HEK293 (cell line): ENCODE results near the gene ZC3H18.

Source experiments
- CTCF ChIA-PET: fragments of 350-600 bp; formaldehyde crosslinking; extraction: SDS; loops from one replicate; lab custom pipeline; 2021; ENCODE audit warnings: antibody characterized with exemption; lab: Yijun Ruan, JAX
- POLR2A ChIA-PET: fragments of 300-600 bp; formaldehyde crosslinking; extraction: SDS; loops from one replicate; lab custom pipeline; 2020; ENCODE audit warnings: antibody characterized with exemption, inconsistent platforms; lab: Yijun Ruan, JAX
- H3K27ac ChIP-seq: fragments of 200-500 bp; sonication (Bioruptor generic); 2 replicates; pipeline ENCODE4 v1.5.1; 2014; ENCODE audit warnings: low read depth, low read length, control low read depth, inconsistent platforms; ENCODE audit errors: extremely low read depth
- H3K36me3 ChIP-seq, 2 experiments: fragments of 200-500 bp in 1 of 2; sonication (Bioruptor generic) in 1 of 2; 1 replicate in 1 of 2; 2 replicates in 1 of 2; pipeline ENCODE4 v1.5.1; 2014 to 2017; ENCODE audit warnings: inconsistent platforms in 2 of 2, low read length in 2 of 2; ENCODE audit not compliant: control insufficient read depth in 2 of 2, insufficient read depth in 1 of 2
- H3K4me1 ChIP-seq: fragments of 200-500 bp; sonication (Bioruptor generic); 2 replicates; pipeline ENCODE4 v1.5.1; 2014; ENCODE audit warnings: mild to moderate bottlenecking, low read length, inconsistent platforms; ENCODE audit not compliant: control insufficient read depth, insufficient read depth
- H3K4me3 ChIP-seq: 2 replicates; pipeline ENCODE4 v1.5.1; 2011; ENCODE audit warnings: low read depth, mild to moderate bottlenecking, control low read depth, low read length, moderate library complexity
- H3K9me3 ChIP-seq: fragments of 200-500 bp; sonication (Bioruptor generic); 2 replicates; pipeline ENCODE4 v1.5.1; 2014; ENCODE audit warnings: low read depth, low read length, inconsistent platforms; ENCODE audit not compliant: control insufficient read depth, insufficient read depth
- KLF17 ChIP-seq: fragments of 450-650 bp; formaldehyde crosslinking; IDR thresholded peaks from 2 replicates; pipeline ENCODE4 v1.5.1; 2016; ENCODE audit warnings: missing biosample characterization, missing genetic modification characterization
- SP7 ChIP-seq: fragments of 450-650 bp; formaldehyde crosslinking; IDR thresholded peaks from 2 replicates; pipeline ENCODE4 v1.5.1; 2016; ENCODE audit warnings: missing biosample characterization, missing genetic modification characterization
- WT1 ChIP-seq: fragments of 450-650 bp; formaldehyde crosslinking; IDR thresholded peaks from 2 replicates; pipeline ENCODE4 v1.5.1; 2016; ENCODE audit warnings: missing biosample characterization, missing genetic modification characterization
- ZBTB21 ChIP-seq: fragments of 450-650 bp; formaldehyde crosslinking; IDR thresholded peaks from 2 replicates; pipeline ENCODE4 v1.5.1; 2017; ENCODE audit warnings: missing biosample characterization, missing genetic modification characterization
- ZFP37 ChIP-seq: fragments of 450-650 bp; formaldehyde crosslinking; IDR thresholded peaks from 2 replicates; pipeline ENCODE4 v1.5.1; 2016; ENCODE audit warnings: missing biosample characterization, missing genetic modification characterization
- ZIC2 ChIP-seq: fragments of 450-650 bp; formaldehyde crosslinking; IDR thresholded peaks from 2 replicates; pipeline ENCODE4 v1.5.1; 2016; ENCODE audit warnings: missing biosample characterization, missing genetic modification characterization
- ZNF146 ChIP-seq: fragments of 450-650 bp; formaldehyde crosslinking; IDR thresholded peaks from 2 replicates; pipeline ENCODE4 v1.5.1; 2016; ENCODE audit warnings: missing biosample characterization, missing genetic modification characterization
- ZNF169 ChIP-seq: fragments of 450-650 bp; formaldehyde crosslinking; IDR thresholded peaks from 2 replicates; pipeline ENCODE4 v1.5.1; 2016; ENCODE audit warnings: missing biosample characterization, missing genetic modification characterization
- ZNF202 ChIP-seq: fragments of 450-650 bp; formaldehyde crosslinking; IDR thresholded peaks from 2 replicates; pipeline ENCODE4 v1.5.1; 2016; ENCODE audit warnings: missing biosample characterization, missing genetic modification characterization, borderline replicate concordance
- ZNF221 ChIP-seq: fragments of 450-650 bp; formaldehyde crosslinking; IDR thresholded peaks from 2 replicates; pipeline ENCODE4 v1.5.1; 2017; ENCODE audit warnings: missing biosample characterization, missing genetic modification characterization, borderline replicate concordance
- ZNF292 ChIP-seq: fragments of 450-650 bp; formaldehyde crosslinking; IDR thresholded peaks from 2 replicates; pipeline ENCODE4 v1.5.1; 2016; ENCODE audit warnings: low read depth, missing biosample characterization, missing genetic modification characterization, borderline replicate concordance
- ZNF426 ChIP-seq: fragments of 450-650 bp; formaldehyde crosslinking; IDR thresholded peaks from 2 replicates; pipeline ENCODE4 v1.5.1; 2017; ENCODE audit warnings: missing biosample characterization, missing genetic modification characterization, mild to moderate bottlenecking, inconsistent platforms, moderate library complexity
- ZNF626 ChIP-seq: fragments of 450-650 bp; sonication (Bioruptor Pico); formaldehyde crosslinking; IDR thresholded peaks from 2 replicates; pipeline ENCODE4 v1.5.1; 2018; ENCODE audit warnings: missing biosample characterization, missing genetic modification characterization, inconsistent platforms
- ZNF777 ChIP-seq: fragments of 450-650 bp; formaldehyde crosslinking; IDR thresholded peaks from 2 replicates; pipeline ENCODE4 v1.5.1; 2017; ENCODE audit warnings: missing biosample characterization, missing genetic modification characterization, borderline replicate concordance
- ZNF785 ChIP-seq: fragments of 450-650 bp; formaldehyde crosslinking; IDR thresholded peaks from 2 replicates; pipeline ENCODE4 v1.5.1; 2016; ENCODE audit warnings: missing biosample characterization, missing genetic modification characterization
- ZNF830 ChIP-seq: fragments of 450-650 bp; IDR thresholded peaks from 2 replicates; pipeline ENCODE4 v1.5.0; 2018; ENCODE audit warnings: missing biosample characterization, missing genetic modification characterization, low read depth, mild to moderate bottlenecking, moderate library complexity
- TF ChIP-seq, protein P1 (sequence below): fragments of 450-650 bp; formaldehyde crosslinking; conservative IDR thresholded peaks from 2 replicates; pipeline ENCODE4 v1.5.1; 2016; ENCODE audit warnings: low read depth, missing biosample characterization, missing genetic modification characterization
- TF ChIP-seq, protein P2 (sequence below): fragments of 450-650 bp; formaldehyde crosslinking; IDR thresholded peaks from 2 replicates; pipeline ENCODE4 v1.5.1; 2017; ENCODE audit warnings: missing biosample characterization, missing genetic modification characterization
- TF ChIP-seq, protein P3 (sequence below): fragments of 450-650 bp; formaldehyde crosslinking; IDR thresholded peaks from 2 replicates; pipeline ENCODE4 v1.5.1; 2016; ENCODE audit warnings: missing biosample characterization, missing genetic modification characterization

ZC3H18 gene

GRCh38 chr16:88655053-88655732, 85.0 kb downstream of the ZC3H18 start (continued):
- no peak for TF ChIP-seq SP7 (tag by site-specific recombination)
- no peak for TF ChIP-seq ZNF777 (tag by site-specific recombination)
- no peak for TF ChIP-seq ZBTB21
- no peak for TF ChIP-seq ZNF785 (tag by site-specific recombination)
- TF ChIP-seq, protein P1, sequence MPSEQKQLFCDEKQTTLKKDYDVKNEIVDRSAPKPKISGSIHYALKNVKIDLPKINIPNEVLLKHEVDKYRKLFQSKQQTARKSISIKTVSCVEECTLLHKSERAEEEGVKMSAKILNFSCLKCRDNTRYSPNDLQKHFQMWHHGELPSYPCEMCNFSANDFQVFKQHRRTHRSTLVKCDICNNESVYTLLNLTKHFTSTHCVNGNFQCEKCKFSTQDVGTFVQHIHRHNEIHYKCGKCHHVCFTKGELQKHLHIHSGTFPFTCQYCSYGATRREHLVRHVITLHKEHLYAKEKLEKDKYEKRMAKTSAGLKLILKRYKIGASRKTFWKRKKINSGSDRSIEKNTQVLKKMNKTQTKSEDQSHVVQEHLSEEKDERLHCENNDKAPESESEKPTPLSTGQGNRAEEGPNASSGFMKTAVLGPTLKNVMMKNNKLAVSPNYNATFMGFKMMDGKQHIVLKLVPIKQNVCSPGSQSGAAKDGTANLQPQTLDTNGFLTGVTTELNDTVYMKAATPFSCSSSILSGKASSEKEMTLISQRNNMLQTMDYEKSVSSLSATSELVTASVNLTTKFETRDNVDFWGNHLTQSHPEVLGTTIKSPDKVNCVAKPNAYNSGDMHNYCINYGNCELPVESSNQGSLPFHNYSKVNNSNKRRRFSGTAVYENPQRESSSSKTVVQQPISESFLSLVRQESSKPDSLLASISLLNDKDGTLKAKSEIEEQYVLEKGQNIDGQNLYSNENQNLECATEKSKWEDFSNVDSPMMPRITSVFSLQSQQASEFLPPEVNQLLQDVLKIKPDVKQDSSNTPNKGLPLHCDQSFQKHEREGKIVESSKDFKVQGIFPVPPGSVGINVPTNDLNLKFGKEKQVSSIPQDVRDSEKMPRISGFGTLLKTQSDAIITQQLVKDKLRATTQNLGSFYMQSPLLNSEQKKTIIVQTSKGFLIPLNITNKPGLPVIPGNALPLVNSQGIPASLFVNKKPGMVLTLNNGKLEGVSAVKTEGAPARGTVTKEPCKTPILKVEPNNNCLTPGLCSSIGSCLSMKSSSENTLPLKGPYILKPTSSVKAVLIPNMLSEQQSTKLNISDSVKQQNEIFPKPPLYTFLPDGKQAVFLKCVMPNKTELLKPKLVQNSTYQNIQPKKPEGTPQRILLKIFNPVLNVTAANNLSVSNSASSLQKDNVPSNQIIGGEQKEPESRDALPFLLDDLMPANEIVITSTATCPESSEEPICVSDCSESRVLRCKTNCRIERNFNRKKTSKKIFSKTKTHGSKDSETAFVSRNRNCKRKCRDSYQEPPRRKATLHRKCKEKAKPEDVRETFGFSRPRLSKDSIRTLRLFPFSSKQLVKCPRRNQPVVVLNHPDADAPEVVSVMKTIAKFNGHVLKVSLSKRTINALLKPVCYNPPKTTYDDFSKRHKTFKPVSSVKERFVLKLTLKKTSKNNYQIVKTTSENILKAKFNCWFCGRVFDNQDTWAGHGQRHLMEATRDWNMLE (tag by site-specific recombination): no peak
- TF ChIP-seq ZNF292: no peak

- H3K9me3 ChIP-seq: no peaks in the 10 kb centered on the region
- POLR2A ChIA-PET: no interaction called here
- peaks cover 0 to 15% of the 10 kb centered on the region in 2 experiments; a peak in 1 of 3 replicates for H3K36me3 ChIP-seq
- peaks cover 4% of the 10 kb centered on the region; the same call in 1 of the 2 replicates for H3K4me1 ChIP-seq
- H3K4me3 ChIP-seq: no peak overlapping the region
- CTCF ChIA-PET: no interaction called here
- no peak overlapping the region for H3K27ac ChIP-seq
- TF ChIP-seq ZIC2 (tag by site-specific recombination) (peak; percentile 38; the same call in 1 of the 2 replicates), ZNF426 (tag by site-specific recombination) (no peak)
Measured at GRCh38 chr16:88655733-88656281, 85.6 kb downstream of the ZC3H18 start.

DNA sequence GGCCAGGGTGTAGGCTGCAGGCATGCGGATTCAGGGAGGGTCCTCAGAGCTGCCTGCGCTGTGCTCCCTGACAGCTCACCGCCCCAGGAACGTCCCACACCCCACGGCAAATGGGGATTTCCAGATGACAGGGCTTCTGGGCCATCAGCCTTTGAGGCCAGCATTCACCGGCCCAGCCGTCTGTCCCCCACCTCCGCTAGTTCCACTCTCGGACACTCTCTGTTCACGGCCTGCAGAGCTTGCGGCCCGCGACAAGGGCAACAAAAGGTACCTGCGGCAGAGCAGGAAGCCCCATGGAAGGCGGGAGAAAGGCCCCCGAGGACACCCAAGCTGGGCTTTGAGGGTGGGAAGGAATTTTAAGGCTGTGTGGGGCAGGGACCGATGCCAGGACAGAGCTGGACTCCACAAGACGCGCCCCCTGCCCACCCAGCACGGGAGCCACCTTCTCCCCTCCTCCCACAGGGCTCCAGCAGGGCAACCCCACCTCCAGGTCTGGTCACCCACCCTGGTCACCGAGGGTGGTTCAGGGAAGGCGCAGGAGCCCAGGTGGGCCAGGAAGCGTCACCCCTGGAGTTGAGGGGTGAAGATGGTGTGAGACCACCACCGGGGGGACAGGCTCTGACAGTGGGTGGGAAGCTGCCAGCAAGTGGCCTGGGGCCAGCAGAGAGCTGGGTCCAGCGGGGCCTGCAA, 86.2 kb downstream of the ZC3H18 start:
- CTCF ChIA-PET: no interaction called here
- H3K36me3 ChIP-seq: peaks cover 0 to 15% of the 10 kb centered on the region in 2 experiments; a peak in 1 of 3 replicates
- no peak for TF ChIP-seq ZNF221 (tag by site-specific recombination)
- TF ChIP-seq, protein P2, sequence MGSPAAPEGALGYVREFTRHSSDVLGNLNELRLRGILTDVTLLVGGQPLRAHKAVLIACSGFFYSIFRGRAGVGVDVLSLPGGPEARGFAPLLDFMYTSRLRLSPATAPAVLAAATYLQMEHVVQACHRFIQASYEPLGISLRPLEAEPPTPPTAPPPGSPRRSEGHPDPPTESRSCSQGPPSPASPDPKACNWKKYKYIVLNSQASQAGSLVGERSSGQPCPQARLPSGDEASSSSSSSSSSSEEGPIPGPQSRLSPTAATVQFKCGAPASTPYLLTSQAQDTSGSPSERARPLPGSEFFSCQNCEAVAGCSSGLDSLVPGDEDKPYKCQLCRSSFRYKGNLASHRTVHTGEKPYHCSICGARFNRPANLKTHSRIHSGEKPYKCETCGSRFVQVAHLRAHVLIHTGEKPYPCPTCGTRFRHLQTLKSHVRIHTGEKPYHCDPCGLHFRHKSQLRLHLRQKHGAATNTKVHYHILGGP (tag by site-specific recombination): no peak
- TF ChIP-seq ZNF169 (tag by site-specific recombination): no peak
- TF ChIP-seq, protein P3, sequence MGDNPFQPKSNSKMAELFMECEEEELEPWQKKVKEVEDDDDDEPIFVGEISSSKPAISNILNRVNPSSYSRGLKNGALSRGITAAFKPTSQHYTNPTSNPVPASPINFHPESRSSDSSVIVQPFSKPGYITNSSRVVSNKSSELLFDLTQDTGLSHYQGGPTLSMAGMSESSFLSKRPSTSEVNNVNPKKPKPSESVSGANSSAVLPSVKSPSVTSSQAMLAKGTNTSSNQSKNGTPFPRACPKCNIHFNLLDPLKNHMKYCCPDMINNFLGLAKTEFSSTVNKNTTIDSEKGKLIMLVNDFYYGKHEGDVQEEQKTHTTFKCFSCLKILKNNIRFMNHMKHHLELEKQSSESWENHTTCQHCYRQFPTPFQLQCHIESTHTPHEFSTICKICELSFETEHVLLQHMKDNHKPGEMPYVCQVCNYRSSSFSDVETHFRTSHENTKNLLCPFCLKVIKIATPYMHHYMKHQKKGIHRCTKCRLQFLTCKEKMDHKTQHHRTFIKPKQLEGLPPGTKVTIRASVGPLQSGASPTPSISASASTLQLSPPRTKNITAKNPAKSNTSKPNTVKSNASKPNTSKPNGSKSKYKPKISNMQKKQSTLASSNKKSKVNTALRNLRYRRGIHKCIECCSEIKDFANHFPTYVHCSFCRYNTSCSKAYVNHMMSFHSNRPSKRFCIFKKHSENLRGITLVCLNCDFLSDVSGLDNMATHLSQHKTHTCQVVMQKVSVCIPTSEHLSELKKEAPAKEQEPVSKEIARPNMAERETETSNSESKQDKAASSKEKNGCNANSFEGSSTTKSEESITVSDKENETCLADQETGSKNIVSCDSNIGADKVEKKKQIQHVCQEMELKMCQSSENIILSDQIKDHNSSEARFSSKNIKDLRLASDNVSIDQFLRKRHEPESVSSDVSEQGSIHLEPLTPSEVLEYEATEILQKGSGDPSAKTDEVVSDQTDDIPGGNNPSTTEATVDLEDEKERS (tag by site-specific recombination): no peak
- no peak for TF ChIP-seq ZNF202 (tag by site-specific recombination)
- TF ChIP-seq ZNF830: no peak
- TF ChIP-seq ZNF626 (tag by site-specific recombination): no peak
- TF ChIP-seq KLF17 (tag by site-specific recombination): no peak
- no peak for TF ChIP-seq ZFP37 (tag by site-specific recombination)
- no peak for TF ChIP-seq ZNF146 (tag by site-specific recombination)
- TF ChIP-seq WT1: no peak

More for the DNA sequence above, 86.2 kb downstream of the ZC3H18 start:
- H3K4me1 ChIP-seq: peaks cover under 1% of the 10 kb centered on the region; the same call in 1 of the 2 replicates
- H3K4me3 ChIP-seq: no peak overlapping the region
- no peak overlapping the region for H3K27ac ChIP-seq
- no peaks in the 10 kb centered on the region for H3K9me3 ChIP-seq
- POLR2A ChIA-PET: no interaction called here
